HG02943 (cell line): ENCODE measurements around the gene POU2F3.

Experiments used
- ATAC-seq: cut with Tn5 transposase; IDR thresholded peaks from one replicate; pipeline ENCODE4 v1.9.1; 2021; ENCODE audit warnings: mild to moderate bottlenecking, low read depth, moderate library complexity; ENCODE audit not compliant: unreplicated experiment

Gene POU2F3

DNA sequence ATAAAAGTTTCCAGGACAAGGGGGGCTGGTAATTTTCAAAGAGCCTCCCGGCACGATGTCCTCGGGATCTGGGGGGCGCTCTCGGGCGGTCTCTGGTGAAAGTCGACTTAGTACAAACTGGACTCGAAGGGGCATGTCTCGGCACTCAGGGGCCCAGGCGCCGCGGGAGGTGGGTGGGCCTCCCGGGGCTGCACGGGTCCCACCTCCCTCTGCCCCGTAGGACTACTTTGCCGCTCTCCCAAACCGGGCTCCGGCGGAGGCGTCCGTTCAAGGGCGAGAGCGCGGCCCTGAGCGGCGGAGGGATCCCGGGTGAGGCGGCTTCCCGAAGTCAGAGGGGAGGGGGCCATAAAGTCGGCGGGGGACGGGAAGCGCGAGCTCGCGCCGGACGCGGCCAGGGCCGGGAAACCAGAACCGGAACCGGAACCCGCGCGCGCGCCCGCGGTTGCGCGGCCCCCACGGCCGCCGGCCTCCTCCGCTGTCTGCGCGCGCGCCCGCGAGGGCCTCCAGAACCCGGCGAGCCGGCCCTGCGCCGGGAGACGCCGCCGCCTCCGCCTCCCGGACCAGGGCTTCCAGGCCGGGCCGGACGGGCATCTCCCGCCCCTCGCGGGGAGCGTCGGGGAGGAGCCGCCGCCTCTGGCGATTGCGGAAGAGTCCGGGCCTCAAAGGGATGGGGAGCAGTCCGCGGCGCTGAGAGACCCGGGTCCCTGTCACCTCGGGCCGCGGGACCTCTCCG is 96.1 kb downstream of the POU2F3 start, which contains the start of gene ARHGEF12:
TSS of gene ARHGEF12 (plus strand) at position 506 of the 733 bp plus-strand sequence. CDS start 831 bp downstream, outside the sequence.
- peak; percentile 47 for ATAC-seq

DNA sequence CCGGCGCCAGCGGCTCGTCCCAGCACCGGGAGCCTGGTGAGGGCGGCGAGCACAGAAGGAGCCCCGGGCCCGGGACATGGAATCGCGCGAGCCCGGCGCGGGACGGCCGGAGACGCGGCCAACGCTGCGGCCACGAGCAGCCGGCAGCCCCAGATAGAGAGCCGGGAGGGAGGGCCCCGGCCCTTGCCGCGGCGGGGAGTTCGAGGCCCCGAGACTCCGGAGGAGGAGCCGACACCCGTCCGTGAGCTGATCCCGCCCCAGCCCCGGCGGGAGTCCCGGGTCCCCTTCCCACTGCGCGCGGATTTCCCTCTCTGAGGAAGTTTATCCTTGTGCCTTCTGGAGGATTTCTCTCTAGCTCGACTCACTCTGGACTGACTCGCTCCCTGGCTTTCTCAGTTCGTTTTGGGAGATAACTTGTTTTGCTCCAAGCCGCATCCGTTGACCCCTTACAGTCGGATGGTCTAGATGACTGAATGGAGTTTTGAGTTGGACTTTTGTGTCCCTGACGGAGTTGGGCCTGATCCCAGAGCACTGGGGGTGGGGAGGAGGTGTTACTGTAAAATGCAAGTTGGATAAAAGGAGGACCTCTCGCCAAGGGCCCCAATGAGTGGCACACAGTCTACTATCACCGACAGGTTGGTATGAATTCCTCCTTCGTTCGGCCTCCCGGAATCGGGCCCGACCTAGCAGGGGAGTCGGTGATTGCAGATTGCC is 96.9 kb downstream of the POU2F3 start:
- peak; percentile 40 for ATAC-seq

DNA sequence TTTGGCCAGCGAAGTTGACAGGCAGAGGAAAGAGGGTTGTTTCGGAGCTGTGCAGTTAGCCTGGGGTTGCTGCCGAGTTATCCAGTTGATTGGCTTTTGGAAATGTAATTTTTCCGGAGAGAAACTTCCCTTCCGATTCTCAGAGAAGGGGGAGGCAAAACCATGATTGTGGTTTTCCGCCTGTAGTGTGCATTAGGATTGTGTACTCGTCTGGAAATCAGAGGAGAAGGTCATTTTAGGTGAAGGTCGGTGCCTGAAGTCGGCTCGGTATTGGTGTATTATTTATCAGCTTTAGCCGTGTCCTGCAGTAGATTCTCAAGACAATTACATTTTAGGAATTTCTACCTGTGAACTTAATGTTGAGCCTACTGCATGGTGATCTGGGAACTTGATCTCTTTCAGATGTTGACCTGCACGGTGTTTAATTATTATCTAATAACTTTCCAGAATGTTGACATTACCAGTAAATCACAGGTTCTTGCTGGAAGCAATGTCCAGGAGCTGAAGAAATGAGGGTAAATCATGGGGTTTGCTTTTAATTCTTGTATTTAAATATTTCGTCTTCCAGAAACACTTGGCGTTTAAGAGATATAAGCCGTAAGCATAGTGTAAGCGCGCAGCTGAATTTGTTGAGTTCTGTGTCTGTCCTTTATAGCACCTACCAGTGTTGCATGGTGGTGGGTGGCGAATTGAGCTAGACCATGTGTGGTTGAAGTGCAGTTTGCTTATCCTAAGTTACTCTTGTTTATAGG is 97.6 kb downstream of the POU2F3 start:
- no peak for ATAC-seq

DNA sequence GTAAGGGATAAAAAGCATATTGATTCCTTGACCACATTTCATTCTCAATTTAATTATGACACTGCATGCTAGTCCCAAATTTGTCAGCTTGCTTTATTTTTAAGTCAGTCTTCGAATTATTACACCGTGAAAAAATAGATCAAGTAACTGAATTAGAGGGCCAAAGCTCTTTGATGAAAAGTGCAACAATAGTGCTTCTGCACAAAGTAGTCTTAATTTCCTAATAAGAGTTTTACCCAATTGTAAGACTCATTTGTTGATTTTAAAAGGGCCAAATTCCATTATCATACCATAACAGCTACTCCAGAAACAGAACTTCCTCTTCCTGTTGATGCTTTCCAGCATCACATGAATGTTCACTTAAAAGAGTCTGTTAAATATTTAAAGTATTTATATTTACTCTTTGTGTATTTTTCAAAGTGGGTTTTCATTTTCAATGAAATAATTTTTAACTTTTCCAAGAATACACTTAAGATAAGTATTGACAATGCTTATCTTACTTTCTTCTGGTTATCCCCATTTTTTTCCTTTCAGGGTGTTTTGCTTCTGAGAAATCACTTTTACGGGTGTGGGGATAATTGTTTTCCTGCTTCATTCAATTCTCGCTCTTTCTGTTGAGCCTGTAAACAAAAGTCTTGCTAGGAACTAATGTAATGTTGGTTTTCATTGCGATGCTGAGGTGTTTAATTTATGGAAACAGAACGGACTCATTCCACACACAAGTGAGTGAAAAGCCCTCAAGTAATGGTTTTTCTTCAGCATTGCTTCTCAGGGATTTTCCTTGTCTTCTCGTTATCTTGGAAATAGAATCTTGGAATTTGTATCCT is 98.4 kb downstream of the POU2F3 start:
- ATAC-seq = no peak

DNA sequence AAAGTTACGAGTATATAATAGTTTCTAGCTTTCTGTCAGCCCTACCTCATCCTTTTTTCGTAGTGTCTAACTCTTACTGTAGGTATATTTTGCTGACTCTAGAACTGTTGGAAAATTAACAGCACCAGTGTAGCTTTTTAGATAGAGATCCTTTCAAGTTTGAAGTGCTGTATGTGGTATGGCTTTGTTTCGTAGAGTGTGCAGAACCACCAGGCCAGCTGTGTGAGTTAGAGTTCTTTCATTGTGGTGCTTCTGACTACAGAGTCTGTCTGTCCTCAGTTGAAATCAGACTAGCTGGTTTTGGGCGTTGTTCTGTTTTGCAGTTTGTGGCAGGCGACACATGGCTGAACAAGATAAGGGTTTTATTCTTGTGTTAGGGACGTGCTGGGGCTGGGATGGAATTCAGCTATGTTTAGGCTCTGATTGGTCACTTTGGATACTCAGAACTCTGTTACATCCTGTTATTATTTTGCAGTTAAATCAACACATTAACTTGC is 99.5 kb downstream of the POU2F3 start:
- no peak for ATAC-seq

DNA sequence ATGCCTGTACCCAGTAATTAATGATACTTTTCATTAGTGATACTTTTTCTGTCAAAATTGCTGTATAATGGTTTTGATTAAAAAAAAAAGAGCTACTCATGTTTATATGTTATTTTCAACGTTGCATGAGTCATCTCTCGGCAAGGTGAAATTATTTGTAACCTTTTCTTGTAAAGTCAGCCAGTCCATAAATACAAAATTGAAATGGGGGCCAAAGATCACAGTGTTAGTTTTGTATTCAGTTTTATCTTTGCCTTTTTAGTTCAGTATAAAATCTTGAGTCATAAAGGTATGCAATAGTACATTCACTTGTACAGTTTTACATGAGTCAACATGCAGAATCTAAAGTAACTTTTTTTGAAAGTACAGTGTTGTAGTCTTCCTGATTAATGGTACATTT is 100.6 kb downstream of the POU2F3 start:
- ATAC-seq = no peak

DNA sequence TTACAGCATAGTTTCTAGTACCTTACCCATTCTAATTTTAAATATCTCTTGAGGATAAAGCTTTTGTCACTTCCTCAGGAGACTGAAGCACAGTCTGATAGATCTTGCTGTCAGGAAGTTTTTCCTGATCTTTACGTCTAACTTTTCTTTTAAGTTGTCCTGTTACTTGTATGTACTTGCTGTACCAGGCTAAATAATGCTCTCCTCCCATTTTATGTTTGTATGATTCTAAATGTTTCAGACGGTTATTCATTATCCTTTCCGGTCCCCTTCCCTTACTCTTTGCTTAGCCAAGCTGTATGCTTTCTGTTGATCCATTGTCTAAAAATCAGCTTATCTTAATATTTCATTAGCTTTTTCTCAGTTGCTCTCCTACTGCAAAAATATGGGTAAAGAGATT is 102.3 kb downstream of the POU2F3 start:
- no peak for ATAC-seq

DNA sequence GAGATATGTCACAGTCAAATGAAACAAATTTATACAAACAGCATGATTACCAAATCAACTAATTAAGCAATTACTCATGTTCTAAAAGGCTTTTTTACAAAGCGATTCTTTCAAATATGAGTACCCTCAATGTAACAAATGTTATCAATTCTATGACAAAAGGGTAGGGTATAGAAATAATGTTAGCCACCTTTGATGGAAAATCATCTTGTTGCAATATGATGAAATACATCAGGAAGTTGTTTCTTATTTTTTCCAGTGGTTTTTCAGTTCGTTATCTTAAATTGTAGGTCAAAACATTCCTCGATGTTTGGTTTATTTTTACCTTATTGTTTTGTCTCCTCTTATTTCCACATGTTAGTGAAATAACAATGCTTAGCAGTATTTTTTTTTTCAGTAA is 102.7 kb downstream of the POU2F3 start:
- no peak for ATAC-seq

DNA sequence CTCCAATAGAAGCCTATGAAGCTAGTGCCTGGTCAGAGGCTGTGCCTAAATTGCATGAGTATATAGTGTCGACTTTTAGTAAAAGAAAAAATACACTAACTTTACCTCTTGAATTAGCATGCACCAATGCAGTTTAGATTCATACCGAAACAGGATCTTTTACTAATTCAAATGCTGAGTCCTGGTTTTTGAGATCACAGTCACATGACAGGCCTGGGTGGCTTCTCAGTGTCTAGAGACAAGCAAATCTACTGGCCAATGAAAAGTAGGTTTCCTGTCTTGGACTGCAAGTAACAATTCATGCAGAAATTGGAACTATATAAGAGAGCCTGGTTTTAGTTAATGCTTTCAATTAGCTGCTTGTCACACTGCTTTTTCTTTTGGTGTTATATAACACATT is 103.5 kb downstream of the POU2F3 start:
- no peak for ATAC-seq

DNA sequence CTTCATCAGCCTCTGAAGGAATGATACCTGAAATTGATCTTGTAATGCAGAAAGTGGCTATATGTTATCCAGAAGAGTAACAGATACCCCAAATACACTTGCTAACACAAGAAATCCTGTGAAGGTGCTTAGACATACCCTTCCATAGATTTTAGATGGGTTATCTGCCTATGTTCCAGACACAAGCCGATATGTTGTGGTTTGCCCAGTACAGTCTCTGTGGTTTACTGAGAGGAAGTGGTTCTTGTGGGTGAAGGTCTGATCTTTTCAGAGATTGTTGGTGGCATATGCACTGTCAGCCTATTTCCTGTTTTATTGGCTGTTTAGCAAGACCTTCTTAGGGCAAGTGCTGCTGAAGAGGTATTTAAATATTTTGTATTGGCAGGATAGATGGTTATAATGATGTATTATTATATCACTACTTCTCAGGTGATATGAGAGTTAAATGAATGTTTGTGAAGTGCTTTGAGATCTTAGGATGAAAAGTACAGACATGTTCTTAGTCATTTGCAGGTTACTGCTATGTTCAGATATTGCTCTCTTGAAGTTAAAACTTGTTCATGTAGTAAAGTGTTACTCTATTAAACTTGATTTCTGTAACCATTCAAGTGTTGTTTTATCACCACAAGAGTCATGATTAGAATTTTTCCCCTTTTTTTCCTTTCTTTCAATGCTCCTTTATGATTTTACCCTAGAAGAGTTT is 104.5 kb downstream of the POU2F3 start:
- peak; percentile 89 for ATAC-seq

DNA sequence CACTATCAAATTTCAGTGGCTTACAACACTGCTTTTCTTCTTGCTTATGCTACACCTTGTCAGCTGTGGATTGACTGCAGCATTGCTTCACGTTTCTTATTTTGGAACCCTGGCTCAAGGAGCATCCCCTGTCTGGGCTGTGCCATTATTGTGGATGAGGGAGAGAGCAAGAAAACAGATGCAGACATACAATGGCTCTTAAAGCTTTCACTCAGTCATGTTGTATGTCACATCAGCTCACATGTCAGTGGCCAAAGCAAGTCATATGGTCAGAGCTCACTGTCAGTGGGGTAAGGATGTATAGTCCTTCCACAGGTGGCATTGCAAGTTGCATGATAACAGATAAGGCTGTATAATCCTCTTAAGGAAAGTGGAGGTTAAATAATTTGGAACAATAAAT is 106.3 kb downstream of the POU2F3 start:
- no peak for ATAC-seq

DNA sequence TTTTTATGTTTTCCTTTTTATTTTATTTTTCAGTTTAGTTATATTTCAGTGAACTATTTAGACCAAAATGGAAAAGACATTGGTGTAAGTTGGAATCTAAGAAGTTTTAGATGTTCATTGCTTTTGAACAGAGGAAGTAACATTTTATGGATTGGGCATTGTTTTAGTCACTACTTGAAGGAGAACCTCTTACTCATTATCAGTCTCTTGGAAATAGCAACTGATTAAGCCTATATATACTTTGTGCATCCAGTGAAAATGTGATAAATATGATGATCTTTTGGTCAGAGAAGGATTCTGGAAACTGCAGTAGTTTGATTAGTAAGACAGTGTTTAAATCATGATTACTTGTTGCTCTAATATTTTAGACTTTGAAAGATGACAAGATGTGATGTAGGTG is 110.7 kb downstream of the POU2F3 start:
- ATAC-seq = no peak

DNA sequence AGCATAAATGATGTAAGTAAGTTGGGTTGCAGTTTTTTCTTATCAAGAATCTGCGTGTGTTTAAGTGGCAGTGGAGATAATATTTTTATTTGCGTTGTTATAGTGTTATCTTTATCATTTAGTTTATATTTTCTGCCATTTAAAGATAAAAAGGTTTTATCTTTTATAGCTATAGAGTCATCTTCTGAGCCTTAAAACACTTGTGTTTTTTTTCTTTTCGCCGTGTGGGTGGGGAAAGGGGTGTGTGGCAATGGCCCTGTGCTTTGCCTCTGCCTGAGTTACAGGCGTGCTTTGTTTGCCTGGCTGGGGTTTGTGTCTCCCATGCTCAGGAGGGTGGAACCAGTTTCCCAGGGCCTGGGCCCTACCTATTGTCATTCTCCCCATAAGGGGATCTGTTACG is 112.5 kb downstream of the POU2F3 start:
- ATAC-seq = no peak

DNA sequence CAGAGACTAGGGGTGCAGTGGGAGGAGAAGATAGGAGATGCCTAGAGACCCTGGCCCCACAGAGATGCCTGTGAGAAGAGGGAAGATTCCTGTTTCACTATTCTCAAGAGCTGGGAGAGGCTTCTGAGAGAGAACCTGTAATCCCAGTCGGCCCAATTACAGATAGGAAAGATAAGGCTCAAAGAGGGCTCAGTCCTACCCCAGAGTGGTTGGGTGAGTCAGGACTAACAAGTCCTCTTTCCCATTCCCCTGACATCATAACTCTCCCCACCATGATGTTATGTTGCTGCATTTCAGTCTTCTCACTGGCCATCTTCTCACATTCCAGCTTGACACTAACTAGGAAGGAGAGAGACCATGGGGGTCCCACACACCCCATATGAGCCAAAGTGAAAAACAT is 114.1 kb downstream of the POU2F3 start:
- ATAC-seq = no peak

DNA sequence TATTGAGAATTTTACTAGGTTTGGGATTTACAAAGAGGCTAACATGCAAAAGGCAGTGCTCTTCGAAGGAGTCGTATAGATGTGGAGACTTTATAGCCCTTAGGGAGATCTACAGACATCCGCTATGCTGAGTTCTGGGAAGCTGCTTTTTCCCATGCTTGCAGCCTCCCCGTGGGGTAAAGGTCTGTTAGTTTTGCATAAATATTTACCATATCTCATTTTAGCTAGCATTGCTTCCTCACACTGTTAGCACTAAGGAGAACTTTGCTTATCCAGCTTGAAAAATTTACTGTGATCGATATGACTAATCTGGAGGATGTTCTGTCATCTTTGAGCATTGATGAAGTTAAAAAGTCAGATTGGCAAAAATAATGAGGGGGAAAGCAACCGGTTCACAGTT is 114.8 kb downstream of the POU2F3 start:
- ATAC-seq = no peak

DNA sequence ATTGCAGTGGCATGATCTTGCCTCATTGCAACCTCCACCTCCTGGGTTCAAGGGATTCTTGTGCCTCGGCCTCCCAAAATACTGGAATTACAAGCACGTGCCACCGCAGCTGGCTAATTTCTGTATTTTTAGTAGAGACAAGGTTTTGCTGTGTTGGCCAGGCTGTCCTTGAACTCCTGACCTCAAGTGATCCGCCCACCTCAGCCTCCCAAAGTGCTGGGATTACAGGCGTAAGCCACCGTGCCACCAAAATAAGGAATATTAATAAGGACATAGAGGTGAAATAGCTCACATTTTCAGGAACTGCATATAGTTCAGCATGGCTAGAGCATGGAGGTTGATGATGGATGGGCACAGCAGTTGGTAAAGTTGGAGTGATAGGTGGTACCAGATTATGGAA is 117.7 kb downstream of the POU2F3 start:
- no peak for ATAC-seq

DNA sequence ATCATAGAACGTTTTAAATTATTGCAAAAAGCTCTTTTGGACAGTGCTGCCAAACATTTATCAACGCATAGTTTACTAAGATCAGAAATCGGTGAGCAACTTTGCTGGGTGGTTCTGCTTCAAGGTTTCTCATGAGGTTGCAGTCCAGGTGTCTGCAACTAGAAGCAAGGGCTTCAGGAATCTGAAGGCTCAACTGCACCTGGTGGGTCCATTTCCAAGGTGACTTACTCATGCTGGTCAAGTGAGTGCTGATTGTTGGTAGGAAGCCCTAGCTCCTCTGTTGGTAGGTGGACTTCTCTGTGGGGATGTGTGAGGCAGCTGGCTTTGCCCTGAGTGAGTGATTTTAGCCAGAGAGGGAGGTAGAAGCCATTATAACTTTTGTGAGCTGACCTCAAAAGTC is 118.8 kb downstream of the POU2F3 start:
- no peak for ATAC-seq

DNA sequence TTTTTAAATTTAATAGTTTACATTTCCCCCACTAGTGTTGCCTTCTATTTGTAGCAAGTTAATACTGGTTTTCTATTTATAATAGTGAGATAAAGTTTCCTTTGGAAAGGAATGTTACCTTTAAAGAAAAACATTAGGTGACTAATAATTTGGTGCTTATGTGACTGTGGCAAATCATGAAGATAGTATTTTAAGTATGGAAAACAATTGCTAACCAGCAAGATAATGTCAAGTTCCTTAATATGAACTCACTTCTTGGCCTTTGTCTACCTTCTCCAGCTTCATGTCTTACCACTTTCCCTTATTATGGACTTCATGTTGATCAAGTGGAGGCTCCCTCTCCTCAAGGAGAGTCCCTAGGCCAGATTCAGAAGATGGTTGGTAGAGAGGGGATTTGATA is 123.5 kb downstream of the POU2F3 start:
- ATAC-seq = no peak

DNA sequence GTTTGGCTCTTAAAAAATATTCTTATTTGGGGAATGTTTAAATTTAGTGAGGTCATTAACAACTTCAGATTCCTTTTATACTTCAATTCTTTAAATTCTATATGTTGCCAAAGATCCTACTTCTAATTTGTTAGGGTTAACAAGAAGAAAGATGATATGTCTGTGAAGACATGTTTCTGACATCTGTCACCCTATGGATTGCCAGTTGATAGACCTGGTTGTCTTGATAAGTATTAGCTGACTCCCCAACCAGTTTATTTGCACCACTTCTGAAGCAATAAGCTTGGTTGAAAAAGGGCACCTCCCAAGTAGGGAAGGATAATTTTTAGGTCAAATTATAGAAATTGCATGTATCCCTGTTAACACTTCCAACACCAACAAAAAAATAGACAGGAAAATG is 125.6 kb downstream of the POU2F3 start:
- no peak for ATAC-seq
